Fibroblast of lung (primary cell): ENCODE results near the gene ANKRD30A.
"Not testable (repeated sequence)": the region's sequence is repeated elsewhere in the genome, so short reads cannot be mapped to it uniquely, and the experiment has no call there.

Source experiments
- CTCF ChIP-seq, 2 donors: IDR thresholded peaks in 1 of 2; conservative IDR thresholded peaks in 1 of 2; 1 replicate in 1 of 2; 2 replicates in 1 of 2; pipeline ENCODE4 v1.5.1; 2011 to 2012; ENCODE audit warnings: low read length in 2 of 2, control low read depth in 1 of 2, inconsistent platforms in 1 of 2, low read depth in 1 of 2, mild to moderate bottlenecking in 1 of 2
- EZH2 ChIP-seq: IDR thresholded peaks from 2 replicates; pipeline ENCODE4 v1.5.1; 2012; ENCODE audit warnings: low read length, control low read depth, mild to moderate bottlenecking; ENCODE audit errors: missing control alignments

GRCh38 chr10:37076083-37076482, 49.3 kb upstream of the ANKRD30A start:
- not testable (repeated sequence) for TF ChIP-seq EZH2; CTCF (conservative IDR thresholded peaks at IDR 0.05 in 1 of 2, IDR thresholded peaks at IDR 0.05 in 1 of 2; ENCODE audit: low read depth in 1 of 2, low read length in 2 of 2)
